Endometrial microvascular endothelial cells (primary cell): ENCODE results near the gene CWC22. TPM values are rescaled to one million over a fixed set of nuclear protein-coding genes. Genes with fewer than 3 reads are reported as not detected.
"Not testable (repeated sequence)": the region's sequence is repeated elsewhere in the genome, so short reads cannot be mapped to it uniquely, and the experiment has no call there.

Experiments used
- in situ Hi-C: cut with HindIII; loops from 2 replicates; pipeline ENCODE4 v1.10.0; 2017; ENCODE audit warnings: low sequenced_read_pairs, low pct_unique_long_range_greater_than_20kb; ENCODE audit errors: inconsistent ontology term
- total RNA-seq: library from RNA; depleted of rRNA; stranded (reverse); fragments of >200 nt; gene quantifications from one replicate; pipeline ENCODE4 v1.2.3, GENCODE V29; 2015; ENCODE audit errors: inconsistent ontology term

The CWC22 gene
- total RNA-seq, 1 donor from 2014 or later, result 17.1 TPM

GRCh38 chr2:180005465-180005864, 1.6 kb downstream of the CWC22 start:
- in situ Hi-C loops, result not testable (repeated sequence)

DNA sequence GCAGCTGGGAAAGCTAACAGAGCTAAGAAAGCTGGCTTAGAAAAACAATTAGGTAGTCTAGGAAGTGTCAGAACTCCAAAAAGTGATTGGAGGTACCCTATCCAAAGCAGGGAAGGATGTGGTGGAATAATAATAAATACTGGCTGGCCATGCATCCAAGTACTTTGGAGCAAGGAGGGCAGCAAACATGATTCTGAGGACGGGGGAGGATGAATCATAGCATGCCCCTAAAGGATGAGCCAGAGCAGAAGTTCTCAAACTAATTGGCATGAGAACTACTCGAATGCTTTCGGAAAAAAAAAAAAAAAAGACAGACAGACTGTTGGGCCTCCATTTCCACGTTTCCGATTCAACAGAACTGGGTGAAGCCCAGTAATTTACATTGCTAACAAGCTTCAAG, 2.4 kb downstream of the CWC22 start:
- in situ Hi-C loops, result no loop called here

DNA sequence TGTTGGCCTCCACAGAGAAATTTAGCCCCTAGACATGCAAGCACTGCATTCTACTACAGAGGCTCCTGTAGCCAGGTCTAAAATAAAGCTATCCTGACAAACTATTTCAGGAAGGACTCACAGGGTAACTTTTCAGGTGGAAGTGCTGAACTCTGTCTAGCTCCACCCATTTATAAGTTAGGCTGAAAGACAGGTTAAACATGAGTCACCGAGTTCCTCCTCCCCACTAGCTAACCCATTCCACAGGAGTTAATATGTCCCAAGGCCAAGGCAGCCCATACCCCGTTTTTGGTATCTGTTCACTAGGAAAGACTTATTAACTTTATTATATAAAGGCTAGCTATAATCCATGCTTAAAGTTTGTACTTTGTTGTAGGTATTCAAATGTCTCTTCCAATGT, 3.5 kb downstream of the CWC22 start:
- in situ Hi-C loops, result no loop called here

- in situ Hi-C loops, result no loop called here
Measured at GRCh38 chr2:180003073-180003472, 4.0 kb downstream of the CWC22 start.

GRCh38 chr2:180002198-180002770, 4.8 kb downstream of the CWC22 start:
- in situ Hi-C loops, result no loop called here

DNA sequence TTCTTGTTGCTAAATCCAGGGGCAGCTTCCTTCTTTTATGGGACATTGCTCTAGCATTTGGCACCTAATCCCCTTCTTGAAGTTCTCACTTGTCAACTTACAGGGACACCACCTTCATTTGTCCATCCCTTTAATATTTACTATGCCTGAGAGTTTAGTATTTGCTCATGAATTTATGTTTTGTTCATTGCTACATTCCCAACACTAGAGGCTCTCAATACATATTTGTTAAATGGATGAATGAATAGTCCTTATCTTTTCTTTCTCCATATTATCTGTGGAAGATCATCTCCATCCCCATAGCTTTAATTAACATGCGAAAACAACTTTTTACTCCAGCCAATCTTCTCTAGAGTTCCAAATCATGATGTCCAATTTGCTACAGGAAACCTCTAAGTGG, 5.4 kb downstream of the CWC22 start:
- in situ Hi-C loops, result no loop called here

GRCh38 chr2:180000434-180000833, 6.7 kb downstream of the CWC22 start:
- in situ Hi-C loops, result no loop called here

- in situ Hi-C loops, result no loop called here
Measured at GRCh38 chr2:179999000-179999399, 8.1 kb downstream of the CWC22 start.

GRCh38 chr2:179995741-179996515, 11.2 kb downstream of the CWC22 start:
- in situ Hi-C loops, result no loop called here

DNA sequence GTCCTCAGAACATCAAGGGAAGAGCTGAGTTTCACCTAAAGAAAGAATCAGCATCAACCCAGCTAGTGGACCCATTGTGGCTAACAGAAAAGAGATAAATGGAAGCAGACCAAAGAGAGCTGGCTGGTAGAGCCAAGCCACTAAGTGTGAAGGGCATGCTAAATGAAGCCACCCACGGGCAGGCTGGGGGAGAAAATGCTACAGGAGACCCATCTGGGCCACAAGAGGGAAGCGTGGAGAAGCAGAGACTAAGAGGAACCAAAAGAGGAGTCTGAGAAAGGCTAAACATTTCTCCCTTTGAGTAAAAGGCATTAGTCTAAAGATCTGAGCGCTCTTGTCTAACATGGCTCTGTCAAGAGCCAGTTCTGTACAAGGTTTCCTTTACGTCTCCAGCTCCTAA, 15.8 kb downstream of the CWC22 start:
- in situ Hi-C loops, result no loop called here

- in situ Hi-C loops, result no loop called here
Measured at GRCh38 chr2:179990676-179991317, 16.3 kb downstream of the CWC22 start.

DNA sequence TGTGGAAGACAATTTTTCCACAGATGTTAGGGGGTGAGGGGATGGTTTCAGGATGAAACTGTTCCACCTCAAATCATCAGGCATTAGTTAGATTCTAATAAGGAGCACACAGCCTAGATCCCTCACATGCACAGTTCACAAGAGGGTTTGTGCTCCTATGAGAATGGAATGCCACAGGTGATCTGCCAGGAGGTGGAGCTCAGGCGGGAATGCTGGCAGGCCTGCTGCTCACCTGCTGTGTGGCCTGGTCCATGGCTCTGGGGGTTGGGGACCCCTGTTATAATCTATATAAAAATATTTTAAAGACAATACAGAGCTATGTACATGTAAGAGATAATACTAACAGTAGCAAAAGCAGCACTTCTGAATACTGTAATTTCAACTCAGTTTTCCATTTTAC, 19.2 kb downstream of the CWC22 start:
- in situ Hi-C loops, result no loop called here

DNA sequence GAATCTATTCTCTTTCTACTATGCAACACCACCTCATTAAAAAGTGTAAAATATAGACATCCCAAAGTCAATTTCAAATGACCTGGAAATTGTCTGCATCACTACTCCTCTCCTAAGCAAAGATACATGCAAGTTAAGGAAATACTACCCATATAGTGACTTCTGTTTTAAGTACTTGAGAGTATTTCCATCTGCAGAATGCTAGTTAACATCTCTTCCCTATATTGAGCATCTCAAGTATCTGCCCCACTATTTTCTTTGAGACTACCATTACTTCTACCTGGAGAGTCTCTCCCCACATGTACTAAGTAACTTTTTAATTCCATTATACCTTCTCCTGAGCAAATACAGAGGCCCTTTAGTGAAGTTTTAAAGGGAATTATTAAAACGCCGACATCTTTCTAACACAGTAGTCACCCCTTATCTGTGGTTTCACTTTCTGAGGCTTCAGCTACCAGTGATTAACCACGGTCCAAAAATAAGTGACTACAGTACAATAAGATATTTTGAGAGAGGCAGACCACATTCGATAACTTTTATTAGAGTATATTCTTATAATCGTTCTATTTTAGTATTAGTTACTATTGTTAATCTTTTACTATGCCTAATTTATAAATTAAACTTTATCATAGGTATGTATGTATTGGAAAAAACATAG, 21.8 kb downstream of the CWC22 start:
- in situ Hi-C loops, result no loop called here

GRCh38 chr2:179983250-179983932, 23.7 kb downstream of the CWC22 start:
- in situ Hi-C loops, result no loop called here

GRCh38 chr2:179981085-179981484, 26.0 kb downstream of the CWC22 start:
- in situ Hi-C loops, result no loop called here

DNA sequence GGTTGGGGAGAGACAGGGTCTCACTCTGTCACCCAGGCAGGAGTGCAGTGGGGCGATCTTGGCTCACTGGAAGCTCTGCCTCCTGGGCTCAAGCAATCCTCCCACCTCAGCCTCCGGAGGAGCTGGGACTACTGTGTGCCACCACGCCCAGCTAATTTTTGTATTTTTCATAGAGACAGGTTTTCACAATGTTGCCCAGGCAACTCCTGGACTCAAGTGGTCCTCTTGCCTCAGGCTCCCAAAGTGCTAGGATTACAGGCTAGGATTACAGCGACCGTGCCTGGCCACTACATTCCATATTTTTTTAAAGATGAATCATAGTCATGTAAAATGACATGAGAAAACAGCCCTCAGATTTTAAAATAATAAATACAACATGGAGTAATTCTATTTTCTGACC, 32.3 kb downstream of the CWC22 start:
- in situ Hi-C loops, result no loop called here

DNA sequence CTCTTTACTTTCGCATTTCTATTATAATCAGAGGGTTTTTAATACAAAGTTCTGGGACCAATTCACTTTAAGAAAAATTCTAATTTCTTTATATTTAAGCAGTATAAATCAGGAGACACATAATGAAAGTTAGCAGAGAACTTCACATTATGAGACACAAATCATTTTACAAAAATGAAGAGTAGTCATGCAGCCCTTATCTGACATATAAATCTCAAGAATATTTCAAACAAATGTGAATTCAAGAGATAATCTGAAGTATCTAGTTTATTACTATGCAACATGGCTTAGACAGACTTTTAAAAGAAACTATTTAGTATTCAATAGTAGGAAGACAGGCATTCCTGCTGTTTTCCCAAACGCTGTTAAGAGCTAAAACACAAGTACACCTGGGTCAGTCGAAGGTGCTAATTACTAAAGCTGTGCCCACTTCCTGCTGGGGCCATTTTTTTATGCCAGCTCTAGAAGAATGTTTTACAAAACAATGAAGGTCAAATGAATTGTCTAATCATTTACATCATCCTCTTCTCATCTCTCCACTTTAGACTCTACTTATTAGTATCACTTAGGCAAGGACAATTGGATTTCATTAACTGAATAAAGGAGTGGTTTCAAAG, 40.2 kb downstream of the CWC22 start:
- in situ Hi-C loops, result no loop called here

GRCh38 chr2:179965291-179966258, 41.5 kb downstream of the CWC22 start:
- in situ Hi-C loops, result no loop called here
